Measurements from ENCODE around the gene THEM5.

DNA sequence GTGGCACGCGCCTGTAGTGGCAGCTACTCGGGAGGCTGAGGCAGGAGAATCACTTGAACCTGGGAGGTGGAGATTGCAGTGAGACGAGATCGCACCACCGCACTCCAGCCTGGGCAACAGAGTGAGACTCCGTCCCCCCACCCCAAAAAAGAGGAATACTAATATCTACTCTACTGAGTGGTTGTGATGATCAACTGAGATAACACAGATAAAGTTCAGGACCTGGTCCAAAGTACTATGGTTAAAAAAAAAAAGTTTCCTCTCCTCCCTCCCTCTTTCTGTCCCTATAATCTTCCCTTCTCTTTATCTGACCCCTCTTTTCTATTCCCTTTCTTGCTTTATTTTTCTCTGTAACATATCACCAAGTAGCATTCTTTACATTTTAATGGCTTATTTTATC is 17.9 kb downstream of the THEM5 start:
- TF ChIP-seq YY1 (IDR thresholded peaks at IDR 0.05; ENCODE audit: insufficient read depth, insufficient read length), result no peak
- no peak for TF ChIP-seq SUZ12 (IDR thresholded peaks at IDR 0.05; ENCODE audit: extremely low read depth, insufficient read depth, insufficient read length)

All from NT2/D1 (cell line).